HG02571 (cell line): Measurements from ENCODE around the gene FARS2.

Experiments
- ATAC-seq: cut with Tn5 transposase; IDR thresholded peaks from one replicate; pipeline ENCODE4 v1.9.1; 2021; ENCODE audit warnings: mild to moderate bottlenecking, moderate library complexity; ENCODE audit not compliant: unreplicated experiment

The FARS2 gene

GRCh38 chr6:5524110-5524509 lies 262.8 kb downstream of the FARS2 start:
- no peak for ATAC-seq

- ATAC-seq = no peak
Observed at GRCh38 chr6:5525209-5525608, 263.9 kb downstream of the FARS2 start.

GRCh38 chr6:5529015-5529414 lies 267.7 kb downstream of the FARS2 start:
- no peak for ATAC-seq

GRCh38 chr6:5529733-5530132 lies 268.4 kb downstream of the FARS2 start:
- no peak for ATAC-seq

GRCh38 chr6:5531161-5531560 lies 269.8 kb downstream of the FARS2 start:
- no peak for ATAC-seq

- no peak for ATAC-seq
Observed at GRCh38 chr6:5531853-5532375, 270.6 kb downstream of the FARS2 start.

GRCh38 chr6:5532941-5533340 lies 271.6 kb downstream of the FARS2 start:
- ATAC-seq = no peak

GRCh38 chr6:5534643-5535042 lies 273.3 kb downstream of the FARS2 start:
- ATAC-seq = no peak

GRCh38 chr6:5536644-5537043 lies 275.3 kb downstream of the FARS2 start:
- ATAC-seq = no peak

- no peak for ATAC-seq
Observed at GRCh38 chr6:5537132-5537531, 275.8 kb downstream of the FARS2 start.

- no peak for ATAC-seq
Observed at GRCh38 chr6:5537967-5538366, 276.7 kb downstream of the FARS2 start.

- ATAC-seq = no peak
Observed at GRCh38 chr6:5540370-5540769, 279.1 kb downstream of the FARS2 start.

GRCh38 chr6:5541025-5541424 lies 279.7 kb downstream of the FARS2 start:
- ATAC-seq = no peak

- no peak for ATAC-seq
Observed at GRCh38 chr6:5541751-5542432, 280.6 kb downstream of the FARS2 start.

GRCh38 chr6:5547556-5547955 lies 286.2 kb downstream of the FARS2 start:
- no peak for ATAC-seq

- ATAC-seq = no peak
Observed at GRCh38 chr6:5550631-5551030, 289.3 kb downstream of the FARS2 start.

GRCh38 chr6:5552243-5552642 lies 290.9 kb downstream of the FARS2 start:
- ATAC-seq = no peak

- no peak for ATAC-seq
Observed at GRCh38 chr6:5553767-5554166, 292.5 kb downstream of the FARS2 start.

- no peak for ATAC-seq
Observed at GRCh38 chr6:5554226-5554625, 292.9 kb downstream of the FARS2 start.

- ATAC-seq = no peak
Observed at GRCh38 chr6:5556011-5556410, 294.7 kb downstream of the FARS2 start.

- no peak for ATAC-seq
Observed at GRCh38 chr6:5557506-5557905, 296.2 kb downstream of the FARS2 start.

GRCh38 chr6:5559651-5560050 lies 298.3 kb downstream of the FARS2 start:
- no peak for ATAC-seq

GRCh38 chr6:5562277-5562676 lies 301.0 kb downstream of the FARS2 start:
- ATAC-seq = no peak
